ENCODE results near the gene FBXL15. TPM values are rescaled to one million over a fixed set of nuclear protein-coding genes. Genes with fewer than 3 reads are reported as not detected.

Gene FBXL15
- total and polyA plus RNA-seq, 9 of the 15 experiments (the other 6 are each of a cell fraction or from before 2014, with no cell fraction given): 0.08 to 25.9 (median 3.5) TPM

DNA sequence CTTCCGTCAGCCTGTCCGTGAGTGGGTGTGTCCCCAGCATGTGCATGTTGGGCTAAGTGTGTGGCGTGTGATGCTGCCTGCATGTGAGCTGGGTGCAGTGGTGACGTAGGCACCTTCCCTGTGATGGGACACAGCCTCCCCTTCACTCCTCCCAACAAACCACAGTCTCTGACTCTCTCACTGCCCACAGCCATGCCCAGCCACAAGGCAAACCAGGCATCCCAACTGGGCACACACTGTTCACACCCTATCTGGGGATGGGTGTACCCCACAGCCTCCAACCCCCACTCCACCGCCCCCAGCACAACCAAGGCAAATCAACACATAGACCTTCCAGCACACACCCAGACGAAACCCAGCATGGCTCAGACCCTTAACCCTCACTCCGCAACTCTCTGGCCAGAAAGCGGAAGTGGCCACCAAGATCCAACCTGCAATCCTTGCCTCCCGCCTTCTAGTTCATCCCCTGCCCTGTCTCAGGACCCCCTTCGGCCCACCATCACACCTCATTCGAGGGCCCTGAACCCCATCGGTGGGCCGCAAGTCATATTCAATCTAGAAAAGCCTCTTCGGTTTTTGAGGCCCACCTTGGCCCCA, 12.4 kb upstream of the FBXL15 start:
- Histone ChIP-seq H3K9me1 (ENCODE audit: control insufficient read depth, insufficient read depth, low read length) (no peaks in the 10 kb centered on the region), H3K27ac (ENCODE audit: extremely low read depth, low read depth, low read length) (no peak overlapping the region), H3K4me3 (no peak overlapping the region), H3K9me3 (replicated peaks; ENCODE audit: control insufficient read depth, insufficient read depth, low read depth, low read length) (no peaks in the 10 kb centered on the region), H3K4me2 (ENCODE audit: insufficient read depth, low read length) (no peak overlapping the region), H3K36me3 (ENCODE audit: control insufficient read depth, insufficient read depth, low read length) (no peaks in the 10 kb centered on the region), H3K9ac (ENCODE audit: insufficient read depth in 1 of 2, low read depth in 2 of 2, low read length in 2 of 2) (no peak overlapping the region), H3K79me2 (ENCODE audit: control insufficient read depth, insufficient read depth, low read length) (no peaks in the 10 kb centered on the region), H4K20me1 (replicated peaks; ENCODE audit: control insufficient read depth, insufficient read depth, low read length) (no peaks in the 10 kb centered on the region), H3K27me3 (ENCODE audit: control insufficient read depth in 2 of 2, insufficient read depth in 2 of 2, low read length in 2 of 2) (peaks cover 10 to 49% of the 10 kb centered on the region in 2 experiments; a peak in 3 of 5 replicates), H2AFZ (ENCODE audit: low read depth, low read length) (no peak overlapping the region), H3K4me1 (replicated peaks in 1 of 2; ENCODE audit: control insufficient read depth in 2 of 2, insufficient read depth in 2 of 2, low read length in 2 of 2) (peaks cover 3 to 47% of the 10 kb centered on the region in 2 experiments; a peak in 4 of 5 replicates)
- CTCF ChIA-PET (ENCODE audit: low intra/inter-chr PET ratio): no interaction called here
- POLR2A ChIA-PET: interaction anchor here (0.7 kb wide), 1 partner anchor 11 kb away, joined by 3 read pairs; no protein-coding TSS in a partner anchor
- BruUV-seq (replicated peaks): no TSS peak
- WGBS (ENCODE audit: insufficient coverage, low coverage, missing lambda C conversion rate): 44% methylated on average over 11 of the region's 14 CpGs
- intact Hi-C loops (cut with micrococcal nuclease): no loop called here
- in situ Hi-C loops (cut with MboI): no loop called here
- DNase-seq (ENCODE audit: extremely low read depth in 1 of 4, low spot score in 3 of 4) (no peak), ATAC-seq (no peak), FAIRE-seq (no peak)
- TF ChIP-seq SPI1 (IDR thresholded peaks at IDR 0.05; ENCODE audit: borderline replicate concordance, low read depth, low read length) (peak; percentile 57; the same call in 1 of the 2 replicates), MCM5 (IDR thresholded peaks at IDR 0.05; ENCODE audit: low read depth) (no peak)

GRCh38 chr10:102408728-102409603, 11.7 kb upstream of the FBXL15 start:
- 0 out of 2 replicates have a peak overlapping the region, but pooled peaks have one; percentile 24 for H2AFZ ChIP-seq (ENCODE audit: low read depth, low read length)
- ATAC-seq: peak; percentile 63
- no peak overlapping the region for H3K4me2 ChIP-seq (ENCODE audit: insufficient read depth, low read length)
- H3K27ac ChIP-seq (ENCODE audit: extremely low read depth, low read depth, low read length): no peak overlapping the region
- peaks cover 0 to 40% of the 10 kb centered on the region in 2 experiments; a peak in 4 of 5 replicates for H3K4me1 ChIP-seq (replicated peaks in 1 of 2; ENCODE audit: control insufficient read depth in 2 of 2, insufficient read depth in 2 of 2, low read length in 2 of 2)
- no peak overlapping the region for H3K4me3 ChIP-seq
- no TSS peak for BruUV-seq (replicated peaks)
- in situ Hi-C loops (cut with MboI): no loop called here
- H3K79me2 ChIP-seq (ENCODE audit: control insufficient read depth, insufficient read depth, low read length): no peaks in the 10 kb centered on the region
- no peaks in the 10 kb centered on the region for H3K9me3 ChIP-seq (replicated peaks; ENCODE audit: control insufficient read depth, insufficient read depth, low read depth, low read length)
- intact Hi-C loops (cut with micrococcal nuclease): no loop called here
- CTCF ChIA-PET (ENCODE audit: low intra/inter-chr PET ratio): no interaction called here
- H3K9me1 ChIP-seq (ENCODE audit: control insufficient read depth, insufficient read depth, low read length): no peaks in the 10 kb centered on the region
- no peaks in the 10 kb centered on the region for H3K36me3 ChIP-seq (ENCODE audit: control insufficient read depth, insufficient read depth, low read length)
- FAIRE-seq: no peak
- DNase-seq (ENCODE audit: extremely low read depth in 1 of 4, low spot score in 3 of 4): peak; percentile 52 to 84 (median 72)
- WGBS (ENCODE audit: insufficient coverage, low coverage, missing lambda C conversion rate): 8% methylated on average over 21 of the region's 103 CpGs
- no peaks in the 10 kb centered on the region for H4K20me1 ChIP-seq (replicated peaks; ENCODE audit: control insufficient read depth, insufficient read depth, low read length)
- H3K27me3 ChIP-seq (ENCODE audit: control insufficient read depth in 2 of 2, insufficient read depth in 2 of 2, low read length in 2 of 2): peaks cover 10 to 49% of the 10 kb centered on the region in 2 experiments; a peak in 3 of 5 replicates
- H3K9ac ChIP-seq (ENCODE audit: insufficient read depth in 1 of 2, low read depth in 2 of 2, low read length in 2 of 2): peak overlapping the region in 1 of 2 experiments; percentile 52; a peak in 1 of 4 replicates
- POLR2A ChIA-PET: interaction anchor here (0.6 kb wide), 1 partner anchor 12 kb away, joined by 4 read pairs; the partner anchor contains the start of gene FBXL15
- TF ChIP-seq HDAC6 (IDR thresholded peaks at IDR 0.05; ENCODE audit: low read depth, low read length): 0 out of 2 replicates have a peak, but pooled peaks have one; percentile 48
- TF ChIP-seq EGR1 (conservative IDR thresholded peaks at IDR 0.05): peak; percentile 84
- TF ChIP-seq HNRNPLL (IDR thresholded peaks at IDR 0.05; ENCODE audit: low read depth, low read length, poor library complexity, severe bottlenecking): peak; percentile 87
- TF ChIP-seq, protein P1, sequence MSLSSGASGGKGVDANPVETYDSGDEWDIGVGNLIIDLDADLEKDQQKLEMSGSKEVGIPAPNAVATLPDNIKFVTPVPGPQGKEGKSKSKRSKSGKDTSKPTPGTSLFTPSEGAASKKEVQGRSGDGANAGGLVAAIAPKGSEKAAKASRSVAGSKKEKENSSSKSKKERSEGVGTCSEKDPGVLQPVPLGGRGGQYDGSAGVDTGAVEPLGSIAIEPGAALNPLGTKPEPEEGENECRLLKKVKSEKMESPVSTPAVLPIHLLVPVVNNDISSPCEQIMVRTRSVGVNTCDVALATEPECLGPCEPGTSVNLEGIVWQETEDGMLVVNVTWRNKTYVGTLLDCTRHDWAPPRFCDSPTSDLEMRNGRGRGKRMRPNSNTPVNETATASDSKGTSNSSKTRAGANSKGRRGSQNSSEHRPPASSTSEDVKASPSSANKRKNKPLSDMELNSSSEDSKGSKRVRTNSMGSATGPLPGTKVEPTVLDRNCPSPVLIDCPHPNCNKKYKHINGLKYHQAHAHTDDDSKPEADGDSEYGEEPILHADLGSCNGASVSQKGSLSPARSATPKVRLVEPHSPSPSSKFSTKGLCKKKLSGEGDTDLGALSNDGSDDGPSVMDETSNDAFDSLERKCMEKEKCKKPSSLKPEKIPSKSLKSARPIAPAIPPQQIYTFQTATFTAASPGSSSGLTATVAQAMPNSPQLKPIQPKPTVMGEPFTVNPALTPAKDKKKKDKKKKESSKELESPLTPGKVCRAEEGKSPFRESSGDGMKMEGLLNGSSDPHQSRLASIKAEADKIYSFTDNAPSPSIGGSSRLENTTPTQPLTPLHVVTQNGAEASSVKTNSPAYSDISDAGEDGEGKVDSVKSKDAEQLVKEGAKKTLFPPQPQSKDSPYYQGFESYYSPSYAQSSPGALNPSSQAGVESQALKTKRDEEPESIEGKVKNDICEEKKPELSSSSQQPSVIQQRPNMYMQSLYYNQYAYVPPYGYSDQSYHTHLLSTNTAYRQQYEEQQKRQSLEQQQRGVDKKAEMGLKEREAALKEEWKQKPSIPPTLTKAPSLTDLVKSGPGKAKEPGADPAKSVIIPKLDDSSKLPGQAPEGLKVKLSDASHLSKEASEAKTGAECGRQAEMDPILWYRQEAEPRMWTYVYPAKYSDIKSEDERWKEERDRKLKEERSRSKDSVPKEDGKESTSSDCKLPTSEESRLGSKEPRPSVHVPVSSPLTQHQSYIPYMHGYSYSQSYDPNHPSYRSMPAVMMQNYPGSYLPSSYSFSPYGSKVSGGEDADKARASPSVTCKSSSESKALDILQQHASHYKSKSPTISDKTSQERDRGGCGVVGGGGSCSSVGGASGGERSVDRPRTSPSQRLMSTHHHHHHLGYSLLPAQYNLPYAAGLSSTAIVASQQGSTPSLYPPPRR (CRISPR knock-in tag; IDR thresholded peaks at IDR 0.05; ENCODE audit: borderline replicate concordance): no peak
- TF ChIP-seq ZBTB1 (CRISPR knock-in tag; IDR thresholded peaks at IDR 0.05; ENCODE audit: borderline replicate concordance, low read depth): peak; percentile 41; the same call in 1 of the 2 replicates
- peak in 1 of 2 experiments; percentile 51; a peak in 2 of 4 replicates for TF ChIP-seq NRF1 (conservative IDR thresholded peaks at IDR 0.05 in 1 of 2, IDR thresholded peaks at IDR 0.05 in 1 of 2)
